GM10248 (cell line): ENCODE results near the gene LMBR1.

ENCODE experiments used
- CTCF ChIA-PET: fragments of 300-600 bp; sonication (Branson Sonifier 250); formaldehyde crosslinking; extraction: SDS; loops from one replicate; lab custom pipeline; 2021; ENCODE audit warnings: antibody characterized with exemption; lab: Yijun Ruan, JAX
- POLR2A ChIA-PET: fragments of 350-650 bp; sonication (Branson Sonifier 250); formaldehyde crosslinking; extraction: SDS; loops from one replicate; lab custom pipeline; 2020; ENCODE audit warnings: antibody characterized with exemption; lab: Yijun Ruan, JAX
- DNase-seq: peaks from one replicate; pipeline ENCODE4 v3.0.0; 2012; ENCODE audit errors: extremely low spot score
- CTCF ChIP-seq: IDR thresholded peaks from 2 replicates; pipeline ENCODE4 v1.5.1; 2012; ENCODE audit warnings: mild to moderate bottlenecking, low read depth; ENCODE audit errors: extremely low read depth, missing control alignments, control extremely low read depth

LMBR1 gene

GRCh38 chr7:156765901-156766656, 126.9 kb downstream of the LMBR1 start:
- CTCF ChIA-PET: no interaction called here
- no peak for DNase-seq

GRCh38 chr7:156764766-156765165, 128.2 kb downstream of the LMBR1 start:
- no peak for DNase-seq
- POLR2A ChIA-PET: no interaction called here
- CTCF ChIA-PET: no interaction called here
- TF ChIP-seq CTCF: no peak

More at GRCh38 chr7:156765901-156766656, 126.9 kb downstream of the LMBR1 start:
- TF ChIP-seq CTCF: no peak
- POLR2A ChIA-PET: no interaction called here

GRCh38 chr7:156764016-156764669, 128.8 kb downstream of the LMBR1 start:
- ChIA-PET CTCF (interaction anchor here (1.1 kb wide), 1 partner anchor 11 kb away, joined by 5 read pairs; no protein-coding TSS in a partner anchor), POLR2A (no interaction called here)
- peak; percentile 4 for TF ChIP-seq CTCF
- no peak for DNase-seq

GRCh38 chr7:156759579-156760202, 133.3 kb downstream of the LMBR1 start:
- no peak for TF ChIP-seq CTCF
- ChIA-PET CTCF (interaction anchor here (1.8 kb wide), 1 partner anchor 9 kb away, joined by 7 read pairs; no protein-coding TSS in a partner anchor), POLR2A (no interaction called here)
- no peak for DNase-seq

- TF ChIP-seq CTCF: no peak
- POLR2A ChIA-PET: no interaction called here
- no peak for DNase-seq
- CTCF ChIA-PET: interaction anchor here (1.8 kb wide), 1 partner anchor 10 kb away, joined by 7 read pairs; no protein-coding TSS in a partner anchor
Observed at GRCh38 chr7:156759143-156759542, 133.8 kb downstream of the LMBR1 start.

- ChIA-PET POLR2A (no interaction called here), CTCF (interaction anchor here (1.2 to 1.7 kb wide), 3 partner anchors 10 to 19 kb away, joined by 3 to 5 read pairs (median 5); no protein-coding TSS in a partner anchor)
- DNase-seq: no peak
- TF ChIP-seq CTCF: no peak
Observed at GRCh38 chr7:156754201-156754600, 138.8 kb downstream of the LMBR1 start.
